ENCODE data around the gene FGF18.

- no peak for TF ChIP-seq CTCF (IDR thresholded peaks at IDR 0.05; ENCODE audit: poor library complexity, severe bottlenecking)
- TF ChIP-seq POLR2AphosphoS5 (IDR thresholded peaks at IDR 0.05) = no peak
These were observed 6.1 kb upstream of the FGF18 start for GRCh38 chr5:171413153-171413910.

All from neural cell (in vitro differentiated cells).